Esophagus squamous epithelium (tissue), 5 donors: Measurements from ENCODE around the gene APBA2. TPM values are rescaled to one million over a fixed set of nuclear protein-coding genes. Genes with fewer than 3 reads are reported as not detected.

ENCODE experiments used
- DNase-seq: peaks from one replicate; lab custom pipeline; 2025; lab: John Stamatoyannopoulos, UW
- H3K27ac ChIP-seq, 4 donors: fragments of 200-600 bp; sonication (generic); one replicate each; pipeline ENCODE4 v1.5.1; 2016 to 2019; ENCODE audit warnings: mild to moderate bottlenecking in 1 of 4
- H3K27me3 ChIP-seq, 4 donors: fragments of 200-600 bp; sonication (generic); 1 replicate in 3 of 4; 2 replicates in 1 of 4; pipeline versions ENCODE4 v1.5.1 to v1.6.0; 2017 to 2021; ENCODE audit warnings: antibody characterized with exemption in 1 of 4
- H3K36me3 ChIP-seq, 3 donors: fragments of 200-600 bp; sonication (generic); one replicate each; pipeline ENCODE4 v1.5.1; 2016 to 2019
- H3K4me1 ChIP-seq, 3 donors: fragments of 200-600 bp; sonication (generic); one replicate each; pipeline ENCODE4 v1.5.1; 2017 to 2019
- H3K4me3 ChIP-seq, 4 donors: fragments of 200-600 bp; sonication (generic); 1 replicate in 3 of 4; 2 replicates in 1 of 4; pipeline ENCODE4 v1.5.1; 2016 to 2019; ENCODE audit warnings: mild to moderate bottlenecking in 2 of 4, moderate library complexity in 1 of 4
- H3K9me3 ChIP-seq, 3 donors: fragments of 200-600 bp; sonication (generic); one replicate each; pipeline ENCODE4 v1.5.1; 2016 to 2019
- POLR2A ChIP-seq, 4 donors: fragments of 450-650 bp; IDR thresholded peaks; one replicate each; pipeline ENCODE4 v1.6.1; 2017; ENCODE audit warnings: antibody characterized with exemption in 4 of 4, mild to moderate bottlenecking in 4 of 4, moderate library complexity in 3 of 4
- WGBS, 2 donors: methylation state at CpG; one replicate each; pipeline ENCODE4 v1.1.5; 2018; 5-methylcytosine and 5-hydroxymethylcytosine counted together
- intact Hi-C: fragments of 100-400 bp; cut with DNase I; formaldehyde crosslinking; loops from one replicate; pipeline ENCODE4 v1.15.0; 2022
- total RNA-seq, 4 donors: library from RNA; depleted of rRNA; stranded (reverse); fragments of >200 nt; gene quantifications; one replicate each; pipeline ENCODE4 v1.1.0, GENCODE V29; 2016
- TF ChIP-seq, protein P1 (sequence below), 6 experiments: fragments of 450-650 bp in 4 of 6; fragments of 200-600 bp in 2 of 6; sonication (generic) in 2 of 6; IDR thresholded peaks; one replicate each; pipeline ENCODE4 v1.5.1; 2016 to 2019; ENCODE audit warnings: antibody characterized with exemption in 6 of 6, mild to moderate bottlenecking in 4 of 6, moderate library complexity in 4 of 6
- donor health status: DM: yes; HTN: yes; CAD: no.

APBA2 gene
- total RNA-seq, 4 donors from 2014 or later = 0.82 to 9.9 (median 1.6) TPM

DNA sequence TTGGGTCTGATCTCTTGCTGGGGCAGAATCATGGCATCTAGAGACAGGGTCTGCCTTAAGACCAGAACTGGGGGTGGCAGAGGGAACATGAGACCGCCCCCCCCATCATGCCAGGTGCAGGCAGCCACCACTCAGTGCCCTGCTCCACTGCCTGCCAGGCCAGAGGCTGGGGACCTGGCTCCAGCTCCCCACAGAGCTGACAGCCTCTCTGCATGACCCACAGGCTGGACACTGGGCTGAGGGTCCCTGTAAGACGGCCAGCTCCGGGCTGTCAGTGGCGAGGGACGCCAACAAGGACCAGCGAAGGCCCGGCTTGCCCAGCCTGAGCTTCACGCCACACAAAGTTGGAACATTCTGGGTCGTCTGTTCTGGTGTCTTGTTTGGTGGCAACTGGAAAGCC lies 238.2 kb downstream of the APBA2 start:
- no peaks in the 10 kb centered on the region for H3K9me3 ChIP-seq
- no peak overlapping the region for H3K27ac ChIP-seq
- 83 to 93% methylated on average over 1 to 8 of the region's 9 CpGs for WGBS, 2 donors
- no peak for DNase-seq
- TF ChIP-seq POLR2A (IDR thresholded peaks at IDR 0.05) = no peak
- TF ChIP-seq, protein P1, sequence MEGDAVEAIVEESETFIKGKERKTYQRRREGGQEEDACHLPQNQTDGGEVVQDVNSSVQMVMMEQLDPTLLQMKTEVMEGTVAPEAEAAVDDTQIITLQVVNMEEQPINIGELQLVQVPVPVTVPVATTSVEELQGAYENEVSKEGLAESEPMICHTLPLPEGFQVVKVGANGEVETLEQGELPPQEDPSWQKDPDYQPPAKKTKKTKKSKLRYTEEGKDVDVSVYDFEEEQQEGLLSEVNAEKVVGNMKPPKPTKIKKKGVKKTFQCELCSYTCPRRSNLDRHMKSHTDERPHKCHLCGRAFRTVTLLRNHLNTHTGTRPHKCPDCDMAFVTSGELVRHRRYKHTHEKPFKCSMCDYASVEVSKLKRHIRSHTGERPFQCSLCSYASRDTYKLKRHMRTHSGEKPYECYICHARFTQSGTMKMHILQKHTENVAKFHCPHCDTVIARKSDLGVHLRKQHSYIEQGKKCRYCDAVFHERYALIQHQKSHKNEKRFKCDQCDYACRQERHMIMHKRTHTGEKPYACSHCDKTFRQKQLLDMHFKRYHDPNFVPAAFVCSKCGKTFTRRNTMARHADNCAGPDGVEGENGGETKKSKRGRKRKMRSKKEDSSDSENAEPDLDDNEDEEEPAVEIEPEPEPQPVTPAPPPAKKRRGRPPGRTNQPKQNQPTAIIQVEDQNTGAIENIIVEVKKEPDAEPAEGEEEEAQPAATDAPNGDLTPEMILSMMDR (IDR thresholded peaks at IDR 0.05) = no peak
- intact Hi-C loops = loop anchor here (10.0 kb wide), 1 partner anchor 59 kb away; no protein-coding TSS in a partner anchor
- H3K27me3 ChIP-seq = peaks cover 0 to 23% (median 0%) of the 10 kb centered on the region in 4 donors
- H3K36me3 ChIP-seq = no peaks in the 10 kb centered on the region
- H3K4me1 ChIP-seq = no peaks in the 10 kb centered on the region
- H3K4me3 ChIP-seq = no peak overlapping the region

GRCh38 chr15:29124581-29125381 lies 239.0 kb downstream of the APBA2 start:
- WGBS, 2 donors = 69 to 88% methylated on average over 7 to 15 of the region's 22 CpGs
- no peaks in the 10 kb centered on the region for H3K36me3 ChIP-seq
- H3K27me3 ChIP-seq = peaks cover 0 to 31% (median 0%) of the 10 kb centered on the region in 4 donors
- H3K4me3 ChIP-seq = no peak overlapping the region
- H3K9me3 ChIP-seq = no peaks in the 10 kb centered on the region
- no peak for DNase-seq
- no peaks in the 10 kb centered on the region for H3K4me1 ChIP-seq
- TF ChIP-seq, protein P1 (IDR thresholded peaks at IDR 0.05) = no peak
- no peak for TF ChIP-seq POLR2A (IDR thresholded peaks at IDR 0.05)
- no peak overlapping the region for H3K27ac ChIP-seq
- intact Hi-C loops = loop anchor here (10.0 kb wide), 1 partner anchor 60 kb away; no protein-coding TSS in a partner anchor

GRCh38 chr15:29125382-29126207 lies 239.8 kb downstream of the APBA2 start:
- no peak overlapping the region for H3K4me3 ChIP-seq
- 84 to 87% methylated on average over 3 to 6 of the region's 19 CpGs for WGBS, 2 donors
- no peak overlapping the region for H3K27ac ChIP-seq
- no peaks in the 10 kb centered on the region for H3K4me1 ChIP-seq
- H3K9me3 ChIP-seq = no peaks in the 10 kb centered on the region
- no peak for TF ChIP-seq POLR2A (IDR thresholded peaks at IDR 0.05)
- TF ChIP-seq, protein P1 (IDR thresholded peaks at IDR 0.05) = no peak
- H3K27me3 ChIP-seq = peaks cover 0 to 34% (median 0%) of the 10 kb centered on the region in 4 donors
- no peak for DNase-seq
- intact Hi-C loops = loop anchor here (10.0 kb wide), 1 partner anchor 61 kb away; no protein-coding TSS in a partner anchor
- no peaks in the 10 kb centered on the region for H3K36me3 ChIP-seq

GRCh38 chr15:29126208-29126536 lies 240.4 kb downstream of the APBA2 start:
- Histone ChIP-seq H3K27me3 (peaks cover 0 to 38% (median 0%) of the 10 kb centered on the region in 4 donors), H3K27ac (no peak overlapping the region), H3K36me3 (no peaks in the 10 kb centered on the region), H3K4me3 (no peak overlapping the region), H3K4me1 (no peaks in the 10 kb centered on the region), H3K9me3 (no peaks in the 10 kb centered on the region)
- intact Hi-C loops = loop anchor here (10.0 kb wide), 1 partner anchor 61 kb away; no protein-coding TSS in a partner anchor
- no peak for TF ChIP-seq POLR2A (IDR thresholded peaks at IDR 0.05)
- TF ChIP-seq, protein P1 (IDR thresholded peaks at IDR 0.05) = no peak
- DNase-seq = no peak
- 87 to 93% methylated on average over 7 of the region's 11 CpGs for WGBS, 2 donors
